HuH-7 (cell line): Measurements from ENCODE around the gene SLCO2A1.

ENCODE experiments used
- DNase-seq: peaks from one replicate; pipeline ENCODE4 v3.0.0; 2011; ENCODE audit warnings: low spot score

Gene SLCO2A1

GRCh38 chr3:133899311-133899710 is 130.4 kb downstream of the SLCO2A1 start:
- no peak for DNase-seq

- DNase-seq: no peak
These were observed 132.2 kb downstream of the SLCO2A1 start for GRCh38 chr3:133897547-133897946.

DNA sequence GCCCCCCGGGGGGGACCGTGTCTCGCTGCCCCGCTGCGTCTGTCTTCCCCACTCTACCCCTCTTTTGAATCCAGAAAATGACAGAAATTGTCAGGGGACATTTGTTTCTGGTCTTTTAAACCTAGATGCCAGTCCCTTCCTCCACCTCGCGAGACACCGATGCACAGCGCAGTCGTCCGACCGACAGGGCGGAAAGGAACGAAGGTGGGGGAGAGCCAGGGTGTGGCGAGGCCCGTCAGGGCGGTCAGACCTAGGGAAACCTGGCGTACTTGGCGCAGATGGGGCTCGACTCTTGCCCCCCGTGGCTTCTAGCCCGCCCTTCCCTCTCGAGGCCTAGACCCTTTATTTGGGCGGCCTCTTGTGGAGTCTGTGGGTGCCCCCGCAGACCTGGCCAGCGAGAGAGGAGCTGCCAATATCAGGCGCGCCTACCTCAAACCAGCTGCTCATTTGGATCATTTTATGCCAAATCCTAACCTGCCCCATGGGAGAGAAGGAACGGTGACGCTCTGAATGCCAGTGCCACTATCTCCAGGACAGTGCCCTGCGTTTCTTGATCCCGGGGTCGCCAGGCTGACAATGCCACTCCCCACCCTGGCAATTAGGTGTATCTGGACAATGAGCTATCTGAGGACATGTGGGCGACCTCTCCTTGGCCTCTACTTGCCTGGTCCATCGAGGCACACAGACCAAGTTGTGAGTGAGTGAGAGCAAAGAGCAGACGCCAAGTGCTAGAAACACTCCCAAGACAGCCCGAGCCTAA is 133.5 kb downstream of the SLCO2A1 start:
- no peak for DNase-seq

GRCh38 chr3:133895208-133896001 is 134.3 kb downstream of the SLCO2A1 start, which contains the start of gene RAB6B:
TSS of gene RAB6B (minus strand) at chr3:133895882. CDS start at chr3:133895466, 416 bp downstream.
- peak; percentile 57 for DNase-seq

DNA sequence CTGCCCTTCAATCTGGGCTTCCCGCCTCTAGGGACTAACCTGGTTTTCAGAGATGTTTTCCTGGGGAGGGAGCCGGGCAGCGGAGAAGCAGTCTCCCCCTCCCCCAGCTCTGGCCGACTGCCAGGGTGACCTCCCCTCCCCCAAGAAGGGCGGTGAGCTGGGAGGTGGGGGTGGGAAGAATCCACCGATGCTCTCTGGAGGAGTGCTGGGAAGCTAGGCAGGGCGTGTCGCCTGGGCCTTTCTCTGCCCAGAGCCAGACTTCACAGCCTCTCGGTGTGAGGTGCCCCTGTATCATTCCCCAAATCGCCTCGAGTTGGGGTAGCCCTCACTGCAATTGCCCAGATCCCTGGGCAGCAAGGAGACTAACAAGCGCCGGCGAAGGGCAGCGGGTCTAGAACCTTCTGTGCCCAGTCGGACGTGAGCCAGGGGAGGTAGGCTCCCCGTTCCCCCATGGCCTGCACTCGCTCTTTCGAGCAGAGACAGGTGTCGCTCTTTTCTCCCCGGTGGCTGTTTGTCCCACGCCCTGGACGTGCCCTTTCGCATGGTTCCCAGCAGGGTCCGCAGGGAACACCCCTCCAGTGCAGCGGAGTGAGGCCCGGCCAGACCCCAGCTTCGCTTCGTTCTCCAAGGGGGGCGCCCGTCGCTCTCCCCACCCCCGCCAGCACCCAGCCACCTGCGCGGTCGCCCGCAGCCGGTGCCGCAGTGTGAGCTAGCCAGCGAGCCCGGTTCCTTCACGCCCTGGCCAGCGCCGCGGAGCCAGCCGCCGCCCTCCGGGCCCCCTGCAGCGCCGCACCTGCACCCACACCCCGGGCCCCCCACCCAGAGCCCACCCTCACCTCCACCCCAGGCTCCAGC is 135.1 kb downstream of the SLCO2A1 start:
- DNase-seq: no peak

GRCh38 chr3:133893683-133894352 is 135.9 kb downstream of the SLCO2A1 start:
- DNase-seq: no peak

- no peak for DNase-seq
These were observed 137.0 kb downstream of the SLCO2A1 start for GRCh38 chr3:133892541-133893231.

GRCh38 chr3:133891662-133892378 is 137.9 kb downstream of the SLCO2A1 start:
- DNase-seq: no peak

DNA sequence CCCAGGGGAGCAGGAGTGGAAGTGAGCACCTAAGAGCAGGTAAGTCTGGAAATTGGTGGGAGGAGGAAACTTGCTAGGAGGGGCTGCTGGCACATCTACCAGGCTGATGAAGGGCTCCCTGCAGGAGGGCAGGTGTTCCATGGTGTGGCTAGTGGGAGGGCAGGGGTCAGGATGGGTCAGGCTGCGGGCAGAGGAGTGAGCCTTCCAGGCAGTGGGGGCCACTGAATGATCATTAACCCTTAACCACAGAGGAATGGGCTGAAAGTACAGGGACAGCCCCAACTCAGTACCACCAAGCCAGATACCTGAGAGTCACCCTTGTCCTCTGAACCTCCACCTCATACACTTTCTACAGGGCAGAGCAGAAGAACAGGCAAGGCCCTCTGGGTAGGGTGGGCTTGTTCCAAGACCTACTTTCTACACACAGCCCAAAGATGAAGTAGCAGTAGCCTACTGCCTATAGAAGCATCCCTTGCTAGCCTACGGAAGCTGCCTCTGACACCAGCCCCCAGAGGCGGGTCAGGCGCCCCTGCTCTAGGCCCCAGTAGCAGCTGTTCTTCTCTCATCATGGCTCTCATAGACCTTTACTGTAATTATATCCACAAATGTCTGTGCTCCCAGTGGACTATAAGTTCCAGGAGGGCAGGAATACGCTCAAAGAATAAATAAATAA is 138.6 kb downstream of the SLCO2A1 start:
- no peak for DNase-seq

DNA sequence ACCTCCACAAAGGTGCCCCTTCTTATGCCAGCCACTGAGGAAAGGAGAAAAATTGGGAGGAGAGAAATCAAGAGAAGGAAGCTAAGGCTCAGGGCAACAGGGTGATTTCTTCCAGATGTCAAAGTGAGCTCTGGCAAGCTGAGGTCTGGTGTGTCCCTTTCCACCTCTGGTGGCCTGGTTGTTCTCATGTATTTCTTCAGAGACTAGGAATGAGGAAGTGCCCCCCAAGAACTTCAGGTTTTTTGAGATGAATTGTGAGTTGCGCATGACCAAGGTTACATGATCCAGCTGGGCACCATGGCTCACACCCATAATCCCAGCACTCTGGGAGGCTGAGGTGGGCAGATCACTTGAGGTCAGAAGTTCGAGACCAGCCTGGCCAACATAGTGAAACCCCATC is 139.7 kb downstream of the SLCO2A1 start:
- DNase-seq: no peak

GRCh38 chr3:133888726-133889340 is 140.9 kb downstream of the SLCO2A1 start:
- no peak for DNase-seq

DNA sequence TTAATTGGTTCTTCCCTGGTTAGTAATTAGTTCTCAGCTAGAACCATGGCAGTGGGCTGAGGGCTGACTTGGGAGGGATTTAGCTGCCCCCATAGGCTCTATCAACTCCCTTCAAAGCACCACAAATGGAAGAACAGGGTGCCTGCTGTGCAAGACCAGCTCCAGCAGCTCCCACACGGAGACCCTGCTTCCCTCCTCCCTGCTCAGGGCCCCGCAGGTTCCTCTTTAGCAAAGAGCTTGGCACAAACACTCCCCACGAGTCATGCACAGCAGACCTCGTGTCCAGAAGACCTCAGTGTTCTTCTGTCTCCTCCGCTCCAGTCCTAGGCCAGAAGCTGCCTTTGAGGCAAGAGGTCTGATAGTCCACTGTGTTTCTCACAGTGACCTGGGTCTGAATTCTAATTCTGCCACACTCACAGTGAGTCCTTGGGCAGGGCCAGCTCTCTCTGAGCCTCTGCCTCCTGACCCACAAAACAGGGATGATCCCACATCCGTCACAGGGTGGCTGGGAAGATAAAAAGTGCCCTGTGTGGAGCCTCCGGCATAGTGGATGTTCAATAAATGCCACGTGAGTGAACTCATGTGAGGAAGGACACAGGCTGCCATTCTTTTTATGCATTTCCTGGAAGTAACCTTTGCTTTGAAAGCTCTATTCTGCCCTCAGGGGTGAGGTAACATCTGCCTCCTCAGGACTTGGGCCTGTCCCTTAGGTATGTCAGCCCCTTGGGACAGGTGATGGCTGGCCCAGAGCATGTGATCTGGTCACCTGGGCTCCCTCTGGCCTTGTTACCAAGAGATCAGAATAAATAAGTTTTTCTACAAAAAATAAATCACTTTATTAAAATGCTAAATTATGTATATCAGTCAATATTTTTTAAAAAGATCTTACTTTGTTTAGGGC is 141.7 kb downstream of the SLCO2A1 start:
- DNase-seq: no peak

DNA sequence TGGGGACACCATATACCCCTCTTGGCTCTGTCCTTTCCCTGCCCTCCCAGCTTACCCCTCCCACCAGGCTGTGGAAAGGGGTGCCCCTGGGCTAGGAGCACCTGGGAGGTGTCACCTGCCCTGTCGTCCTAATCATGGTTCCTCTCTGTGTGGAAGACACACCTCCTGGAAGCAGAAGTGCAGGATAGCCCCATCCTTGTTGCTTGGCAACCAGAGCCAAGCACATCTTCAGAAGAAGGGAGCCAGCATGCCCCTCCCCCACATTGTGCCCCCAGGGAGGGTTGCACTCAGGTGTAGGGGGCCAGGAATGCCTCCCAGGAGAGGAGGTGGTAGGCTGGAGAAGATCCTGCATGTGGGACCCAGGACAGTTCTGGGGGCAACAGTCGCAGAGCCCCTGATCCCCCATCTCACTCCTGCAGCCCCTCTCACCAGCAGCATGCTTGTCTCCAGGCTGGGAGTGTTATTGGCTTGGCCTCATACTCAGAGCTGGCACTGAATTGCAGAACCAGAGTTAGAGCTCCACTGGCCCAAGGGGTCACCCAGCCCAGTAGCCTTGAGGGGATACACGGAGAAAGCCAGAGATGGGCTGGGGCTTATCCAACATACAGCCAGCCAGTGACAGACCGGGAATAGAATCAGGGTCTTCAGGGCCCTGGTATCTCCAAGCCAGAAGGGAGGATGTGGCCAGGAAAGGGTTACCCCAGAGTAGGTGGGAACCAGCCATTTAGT is 142.5 kb downstream of the SLCO2A1 start:
- DNase-seq: no peak

GRCh38 chr3:133886031-133886722 is 143.5 kb downstream of the SLCO2A1 start:
- DNase-seq: no peak

- DNase-seq: no peak
These were observed 144.6 kb downstream of the SLCO2A1 start for GRCh38 chr3:133884887-133885711.
